ENCODE data around the gene ACOT12. TPM values are rescaled to one million over a fixed set of nuclear protein-coding genes. Genes with fewer than 3 reads are reported as not detected.

ACOT12 gene
- total RNA-seq, 4 donors from 2014 or later: not detected

DNA sequence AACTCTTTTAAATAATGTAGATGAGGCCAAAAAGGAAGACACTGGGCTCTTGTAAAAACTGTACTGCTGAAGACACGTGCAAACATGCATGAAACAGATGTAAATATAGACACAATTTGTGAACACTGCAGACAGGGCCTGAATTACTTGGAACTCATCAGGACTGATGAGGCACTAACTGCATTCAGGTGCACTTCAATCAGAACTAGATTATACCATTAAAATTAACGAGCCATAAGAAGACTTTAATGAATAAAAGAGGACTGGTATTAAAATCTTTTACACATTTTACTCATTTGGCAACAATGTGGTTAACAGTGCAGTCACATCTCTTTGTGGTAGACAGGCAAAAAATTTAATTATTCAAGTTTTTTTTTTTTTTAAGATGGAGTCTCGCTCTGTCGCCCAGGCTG is 105.9 kb downstream of the ACOT12 start:
- intact Hi-C loops (cut with DNase I; ENCODE audit: low total_unique reads) (no loop called here), in situ Hi-C loops (cut with MboI; ENCODE audit: low pct_ligation_motif_present in 1 of 4, low pct_unique_long_range_greater_than_20kb in 1 of 4, low sequenced_read_pairs in 3 of 4) (no loop called here)
- peaks cover 5 to 12% of the 10 kb centered on the region in 2 donors for H3K9me3 ChIP-seq
- H3K36me3 ChIP-seq: no peaks in the 10 kb centered on the region
- no peaks in the 10 kb centered on the region for H3K27me3 ChIP-seq
- no peak overlapping the region for H3K4me3 ChIP-seq
- no peak for DNase-seq
- no peaks in the 10 kb centered on the region for H3K4me1 ChIP-seq
- TF ChIP-seq EP300 (IDR thresholded peaks at IDR 0.05; ENCODE audit: low read depth): no peak
- no peak for TF ChIP-seq POLR2AphosphoS5 (IDR thresholded peaks at IDR 0.05)
- no peak for TF ChIP-seq POLR2A (IDR thresholded peaks at IDR 0.05)
- no peak for TF ChIP-seq CTCF (IDR thresholded peaks at IDR 0.05)
- no peak overlapping the region for H3K27ac ChIP-seq
- WGBS, 2 donors (ENCODE audit: low coverage in 1 of 2): 79 to 84% methylated on average over 4 of the region's 4 CpGs

GRCh38 chr5:81286059-81286617 is 107.8 kb downstream of the ACOT12 start:
- no peaks in the 10 kb centered on the region for H3K4me1 ChIP-seq
- intact Hi-C loops (cut with DNase I; ENCODE audit: low total_unique reads) (no loop called here), in situ Hi-C loops (cut with MboI; ENCODE audit: low pct_ligation_motif_present in 1 of 4, low pct_unique_long_range_greater_than_20kb in 1 of 4, low sequenced_read_pairs in 3 of 4) (no loop called here)
- TF ChIP-seq POLR2A (IDR thresholded peaks at IDR 0.05) (no peak), CTCF (IDR thresholded peaks at IDR 0.05) (no peak), POLR2AphosphoS5 (IDR thresholded peaks at IDR 0.05) (no peak), EP300 (IDR thresholded peaks at IDR 0.05; ENCODE audit: low read depth) (no peak)
- no peak overlapping the region for H3K4me3 ChIP-seq
- 56 to 67% methylated on average over 3 of the region's 3 CpGs for WGBS, 2 donors (ENCODE audit: low coverage in 1 of 2)
- H3K27me3 ChIP-seq: no peaks in the 10 kb centered on the region
- DNase-seq: no peak
- no peaks in the 10 kb centered on the region for H3K36me3 ChIP-seq
- no peaks in the 10 kb centered on the region for H3K9me3 ChIP-seq
- no peak overlapping the region for H3K27ac ChIP-seq

DNA sequence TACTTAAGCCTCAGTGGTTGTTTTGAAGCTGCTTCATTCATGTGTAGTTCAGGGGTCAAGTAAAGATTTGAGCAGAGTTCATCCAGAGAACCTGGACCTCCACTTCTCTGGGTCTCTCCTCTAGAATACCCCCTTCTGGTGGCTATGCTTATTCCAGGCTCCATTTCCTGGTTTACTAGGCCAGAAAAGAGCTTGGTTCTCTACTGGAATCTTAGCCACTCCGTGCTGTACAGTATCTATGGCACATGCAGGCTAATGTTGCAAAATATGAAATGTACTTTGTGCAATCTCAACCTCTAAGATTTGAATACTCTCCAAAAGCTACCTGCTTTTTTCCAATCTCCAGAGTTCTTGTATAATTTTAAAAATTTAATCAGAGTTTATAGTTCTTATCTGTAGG is 110.0 kb downstream of the ACOT12 start:
- Histone ChIP-seq H3K4me1 (no peaks in the 10 kb centered on the region), H3K9me3 (no peaks in the 10 kb centered on the region), H3K4me3 (no peak overlapping the region), H3K27me3 (no peaks in the 10 kb centered on the region), H3K27ac (no peak overlapping the region), H3K36me3 (no peaks in the 10 kb centered on the region)
- intact Hi-C loops (cut with DNase I; ENCODE audit: low total_unique reads): no loop called here
- WGBS, 2 donors (ENCODE audit: low coverage in 1 of 2): 100% methylated on average over 1 of the region's 1 CpG; no CpG with 5 or more reads in 1 of the 2 donors
- in situ Hi-C loops (cut with MboI; ENCODE audit: low pct_ligation_motif_present in 1 of 4, low pct_unique_long_range_greater_than_20kb in 1 of 4, low sequenced_read_pairs in 3 of 4): no loop called here
- no peak for TF ChIP-seq EP300 (IDR thresholded peaks at IDR 0.05; ENCODE audit: low read depth)
- no peak for TF ChIP-seq POLR2AphosphoS5 (IDR thresholded peaks at IDR 0.05)
- DNase-seq: no peak

Other genes with a start within 250 kb of the ACOT12 start
- gene CKMT2, start 160.8 kb downstream of the ACOT12 start, total RNA-seq: 10 to 100 TPM in 1 of 4 donors, 1 to 10 TPM in 2, under 1 TPM in 1; 0.79 to 17.1 (median 5.1) TPM
- gene ZCCHC9, start 92.5 kb downstream of the ACOT12 start, total RNA-seq: 10 to 100 TPM in 3 of 4 donors, 1 to 10 TPM in 1; 9.7 to 30.3 (median 17.0) TPM